ENCODE results near the gene SEC23B. TPM values are rescaled to one million over a fixed set of nuclear protein-coding genes. Genes with fewer than 3 reads are reported as not detected.

SEC23B gene
- total and polyA plus RNA-seq, 10 donors: 7.2 to 67.5 (median 53.2) TPM

DNA sequence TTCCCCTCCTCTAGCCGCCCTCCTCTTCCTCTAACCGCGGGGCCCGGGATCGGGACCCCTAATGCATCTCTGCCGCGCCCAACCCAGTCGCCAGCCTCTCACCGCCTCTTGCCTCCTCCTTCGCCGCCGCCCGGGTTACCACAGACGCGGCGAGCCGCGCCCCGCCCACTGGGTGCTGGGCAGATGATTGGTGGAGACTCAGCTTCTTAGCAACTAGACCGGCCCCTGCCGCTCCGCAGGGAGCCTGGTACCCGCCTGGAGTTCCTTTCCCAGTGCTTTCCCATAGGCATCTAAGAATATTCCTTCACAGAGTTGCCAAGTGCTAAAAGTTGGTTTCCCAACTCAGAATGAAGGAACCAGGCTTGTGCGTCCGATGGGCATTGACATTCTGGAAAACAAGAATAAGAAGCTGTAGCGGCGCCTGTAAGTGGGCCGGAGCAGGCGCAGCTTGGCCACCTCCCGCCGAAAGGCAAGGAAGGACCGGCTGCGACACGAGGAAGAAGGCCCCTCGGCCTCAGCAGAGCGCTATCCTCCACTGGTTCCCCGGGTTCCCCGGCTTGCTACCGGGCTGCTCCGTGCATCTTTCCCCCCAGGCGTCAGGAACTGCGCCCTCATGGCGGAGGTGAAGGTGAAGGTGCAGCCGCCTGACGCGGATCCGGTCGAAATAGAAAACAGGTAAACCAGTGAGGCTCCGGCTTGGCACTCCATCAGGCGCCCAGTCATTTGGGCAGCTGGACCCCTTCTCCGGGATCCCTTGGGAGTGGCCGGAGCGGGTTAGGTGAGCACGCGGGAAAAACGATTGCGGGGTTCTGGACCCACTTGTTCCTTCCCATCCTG, 40.6 kb upstream of the SEC23B start, which contains the start of the genes DZANK1 and POLR3F:
Gene DZANK1, minus strand, starts transcription at position 137 of the 837 bp plus-strand sequence. CDS start 1,672 bp downstream, outside the sequence.
Gene POLR3F, plus strand, starts transcription at position 497 of the 837 bp plus-strand sequence. Its CDS starts 117 bp downstream, at position 614.
- Histone ChIP-seq H3K36me3 (peaks cover 0 to 32% (median 10%) of the 10 kb centered on the region in 6 donors), H3K27me3 (replicated peaks in 1 of 7) (no peaks in the 10 kb centered on the region), H3K4me3 (peak within 1 kb of the TSS; percentile 69 to 99 (median 92)), H3K9me3 (no peaks in the 10 kb centered on the region), H3K27ac (peak within 1 kb of the TSS; percentile 70 to 92 (median 84)), H3K4me1 (peaks cover 9 to 37% (median 27%) of the 10 kb centered on the region in 6 donors)
- TF ChIP-seq, protein P1, sequence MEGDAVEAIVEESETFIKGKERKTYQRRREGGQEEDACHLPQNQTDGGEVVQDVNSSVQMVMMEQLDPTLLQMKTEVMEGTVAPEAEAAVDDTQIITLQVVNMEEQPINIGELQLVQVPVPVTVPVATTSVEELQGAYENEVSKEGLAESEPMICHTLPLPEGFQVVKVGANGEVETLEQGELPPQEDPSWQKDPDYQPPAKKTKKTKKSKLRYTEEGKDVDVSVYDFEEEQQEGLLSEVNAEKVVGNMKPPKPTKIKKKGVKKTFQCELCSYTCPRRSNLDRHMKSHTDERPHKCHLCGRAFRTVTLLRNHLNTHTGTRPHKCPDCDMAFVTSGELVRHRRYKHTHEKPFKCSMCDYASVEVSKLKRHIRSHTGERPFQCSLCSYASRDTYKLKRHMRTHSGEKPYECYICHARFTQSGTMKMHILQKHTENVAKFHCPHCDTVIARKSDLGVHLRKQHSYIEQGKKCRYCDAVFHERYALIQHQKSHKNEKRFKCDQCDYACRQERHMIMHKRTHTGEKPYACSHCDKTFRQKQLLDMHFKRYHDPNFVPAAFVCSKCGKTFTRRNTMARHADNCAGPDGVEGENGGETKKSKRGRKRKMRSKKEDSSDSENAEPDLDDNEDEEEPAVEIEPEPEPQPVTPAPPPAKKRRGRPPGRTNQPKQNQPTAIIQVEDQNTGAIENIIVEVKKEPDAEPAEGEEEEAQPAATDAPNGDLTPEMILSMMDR (IDR thresholded peaks at IDR 0.05 in 8 of 11, conservative IDR thresholded peaks at IDR 0.05 in 3 of 11): peak in 2 of 11 experiments; percentile 12 to 29
- TF ChIP-seq POLR2A (IDR thresholded peaks at IDR 0.05) (peak in 2 of 3 donors; percentile 12 to 58), POLR2AphosphoS5 (IDR thresholded peaks at IDR 0.05) (peak; percentile 85 to 91 (median 89))
- peak; percentile 98 for DNase-seq
- 0 to 1% (median 0%) methylated on average over 24 to 57 of the region's 57 CpGs for WGBS, 5 donors
- intact Hi-C loops (cut with DNase I; ENCODE audit: low total_unique reads): no loop called here

DNA sequence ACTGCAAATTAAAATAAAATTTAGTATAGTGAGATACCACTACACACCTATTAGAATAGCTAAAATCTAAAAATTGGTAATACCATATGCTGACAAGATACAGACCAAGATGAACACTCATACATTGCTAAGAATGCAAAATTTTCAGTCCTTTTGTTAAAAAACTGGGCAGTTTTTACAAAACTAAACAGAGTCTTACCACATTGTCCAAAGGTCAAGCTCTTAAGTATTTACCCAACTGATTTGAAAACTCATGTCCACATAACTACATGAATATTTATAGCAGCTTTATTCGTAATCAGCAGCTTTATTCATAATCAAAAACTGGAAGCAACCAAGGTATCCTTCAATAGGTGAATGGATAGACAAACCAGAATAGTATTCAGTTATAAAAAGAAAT, 30.5 kb upstream of the SEC23B start:
- Histone ChIP-seq H3K4me3 (no peak overlapping the region), H3K36me3 (peaks cover 5 to 100% (median 71%) of the 10 kb centered on the region in 6 donors), H3K4me1 (no peaks in the 10 kb centered on the region), H3K9me3 (no peaks in the 10 kb centered on the region), H3K27me3 (replicated peaks in 1 of 7) (no peaks in the 10 kb centered on the region), H3K27ac (no peak overlapping the region)
- TF ChIP-seq POLR2AphosphoS5 (IDR thresholded peaks at IDR 0.05): no peak
- no peak for DNase-seq
- intact Hi-C loops (cut with DNase I; ENCODE audit: low total_unique reads): no loop called here
- 92 to 97% (median 95%) methylated on average over 1 of the region's 1 CpG for WGBS, 5 donors

DNA sequence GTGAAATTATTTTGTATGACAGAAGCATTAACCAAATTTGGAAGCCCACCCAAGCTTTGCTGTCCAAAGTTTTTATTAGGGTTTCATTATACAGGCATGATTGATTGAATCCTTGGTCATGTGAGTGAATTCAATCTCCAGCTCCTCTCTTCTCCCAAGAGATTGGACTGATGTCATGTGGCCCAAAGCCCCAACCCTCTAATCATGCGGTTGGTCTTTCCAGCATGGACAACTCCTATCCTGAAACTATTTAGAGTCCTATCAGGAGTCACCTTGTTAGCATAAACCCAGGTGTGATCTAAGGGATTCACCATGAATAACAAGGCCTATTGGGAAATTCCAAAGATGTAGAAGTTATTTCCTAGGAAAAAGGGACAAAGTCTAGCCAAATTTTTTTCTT, 29.9 kb upstream of the SEC23B start:
- peaks cover 5 to 100% (median 75%) of the 10 kb centered on the region in 6 donors for H3K36me3 ChIP-seq
- H3K27ac ChIP-seq: no peak overlapping the region
- H3K9me3 ChIP-seq: no peaks in the 10 kb centered on the region
- intact Hi-C loops (cut with DNase I; ENCODE audit: low total_unique reads): no loop called here
- no peaks in the 10 kb centered on the region for H3K4me1 ChIP-seq
- H3K27me3 ChIP-seq (replicated peaks in 1 of 7): no peaks in the 10 kb centered on the region
- 88 to 100% (median 96%) methylated on average over 1 of the region's 1 CpG for WGBS, 5 donors
- TF ChIP-seq POLR2AphosphoS5 (IDR thresholded peaks at IDR 0.05): no peak
- TF ChIP-seq POLR2A (IDR thresholded peaks at IDR 0.05): no peak
- TF ChIP-seq, protein P1 (IDR thresholded peaks at IDR 0.05 in 8 of 11, conservative IDR thresholded peaks at IDR 0.05 in 3 of 11): no peak
- no peak for DNase-seq
- no peak overlapping the region for H3K4me3 ChIP-seq

DNA sequence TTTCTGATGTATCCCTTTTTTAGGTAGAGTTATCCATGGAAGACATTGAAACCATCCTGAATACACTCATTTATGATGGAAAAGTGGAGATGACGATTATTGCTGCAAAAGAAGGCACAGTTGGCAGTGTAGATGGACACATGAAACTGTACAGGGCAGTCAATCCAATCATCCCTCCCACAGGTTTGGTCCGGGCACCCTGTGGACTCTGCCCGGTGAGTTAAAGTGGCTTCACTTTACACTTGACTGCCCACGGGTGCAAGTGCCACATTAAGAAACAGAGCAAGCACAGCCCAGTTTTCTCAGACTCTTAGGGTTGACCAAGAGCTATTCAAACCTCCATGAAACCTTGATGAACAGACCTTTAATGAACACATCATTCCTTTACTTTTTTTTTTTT, 26.1 kb upstream of the SEC23B start:
- TF ChIP-seq POLR2AphosphoS5 (IDR thresholded peaks at IDR 0.05) (no peak), POLR2A (IDR thresholded peaks at IDR 0.05) (no peak)
- TF ChIP-seq, protein P1 (IDR thresholded peaks at IDR 0.05 in 8 of 11, conservative IDR thresholded peaks at IDR 0.05 in 3 of 11): no peak
- WGBS, 5 donors: 88 to 95% (median 95%) methylated on average over 4 of the region's 4 CpGs
- Histone ChIP-seq H3K27me3 (replicated peaks in 1 of 7) (no peaks in the 10 kb centered on the region), H3K4me3 (no peak overlapping the region), H3K4me1 (no peaks in the 10 kb centered on the region), H3K27ac (no peak overlapping the region), H3K9me3 (no peaks in the 10 kb centered on the region), H3K36me3 (peaks cover 2 to 98% (median 64%) of the 10 kb centered on the region in 6 donors)
- intact Hi-C loops (cut with DNase I; ENCODE audit: low total_unique reads): no loop called here
- DNase-seq: no peak
